Endodermal cell (in vitro differentiated cells): ENCODE measurements around the gene LY86. TPM values are rescaled to one million over a fixed set of nuclear protein-coding genes. Genes with fewer than 3 reads are reported as not detected.

Source experiments
- DNase-seq: peaks from one replicate; pipeline ENCODE4 v3.0.0-alpha.2; 2017
- H3K27ac ChIP-seq: 2 replicates; pipeline ENCODE4 v1.5.1; 2013; ENCODE audit warnings: mild to moderate bottlenecking, low read depth, low read length, moderate library complexity
- H3K27me3 ChIP-seq: 2 replicates; pipeline ENCODE4 v1.6.1; 2013; ENCODE audit warnings: mild to moderate bottlenecking, low read length, moderate library complexity; ENCODE audit not compliant: insufficient read depth, control insufficient read depth, poor library complexity, severe bottlenecking
- H3K36me3 ChIP-seq: 2 replicates; pipeline ENCODE4 v1.7.0; 2013; ENCODE audit warnings: mild to moderate bottlenecking, low read length, moderate library complexity; ENCODE audit not compliant: control insufficient read depth, insufficient read depth
- H3K4me1 ChIP-seq: one replicate; pipeline ENCODE4 v1.7.0; 2013; ENCODE audit warnings: low read length; ENCODE audit not compliant: control insufficient read depth, insufficient read depth
- H3K4me3 ChIP-seq: 2 replicates; pipeline ENCODE4 v1.5.1; 2013; ENCODE audit warnings: mild to moderate bottlenecking, low read length, moderate library complexity
- H3K9ac ChIP-seq: 2 replicates; pipeline ENCODE4 v1.6.1; 2013; ENCODE audit warnings: mild to moderate bottlenecking, low read length, moderate library complexity; ENCODE audit not compliant: poor library complexity, severe bottlenecking; ENCODE audit errors: extremely low read depth
- H3K9me3 ChIP-seq: 2 replicates; pipeline ENCODE4 v1.6.1; 2013; ENCODE audit warnings: mild to moderate bottlenecking, low read length, moderate library complexity; ENCODE audit not compliant: control insufficient read depth
- H3K27ac Mint-ChIP-seq: 2 replicates; pipeline ENCODE4 v1.8.0; 2020; ENCODE audit warnings: mixed read lengths
- H3K27me3 Mint-ChIP-seq: 2 replicates; pipeline ENCODE4 v1.8.0; 2021; ENCODE audit warnings: mild to moderate bottlenecking, mixed read lengths; ENCODE audit not compliant: insufficient read depth
- H3K36me3 Mint-ChIP-seq: 2 replicates; pipeline ENCODE4 v1.8.0; 2020; ENCODE audit warnings: low read depth, mixed read lengths
- H3K4me1 Mint-ChIP-seq: 2 replicates; pipeline ENCODE4 v1.8.0; 2020; ENCODE audit warnings: mixed read lengths
- H3K4me3 Mint-ChIP-seq: 2 replicates; pipeline ENCODE4 v1.8.0; 2020; ENCODE audit warnings: mild to moderate bottlenecking, moderate library complexity, mixed read lengths
- H3K9me3 Mint-ChIP-seq: 2 replicates; pipeline ENCODE4 v1.8.0; 2020; ENCODE audit warnings: mild to moderate bottlenecking, mixed read lengths
- WGBS, 2 experiments: methylation state at CpG; one replicate each; pipeline versions ENCODE4 v1.1.5 to v1.1.7; 2013; ENCODE audit warnings: missing lambda C conversion rate in 2 of 2, mixed read lengths in 1 of 2; ENCODE audit not compliant: insufficient coverage in 1 of 2, insufficient read length in 1 of 2; 5-methylcytosine and 5-hydroxymethylcytosine counted together
- total RNA-seq, 2 donors: library from RNA; stranded (reverse); fragmentation: NEBNext Ultra II Directional in 1 of 2; extraction: Animal tissue kit (Norgen Biotek cat#: 25700) in 1 of 2; gene quantifications; 2 replicates in 1 of 2; 3 replicates in 1 of 2; pipeline ENCODE4 v1.2.1, GENCODE V29; 2021
- TF ChIP-seq, protein P1 (sequence below): fragments of 200-600 bp; sonication (generic); conservative IDR thresholded peaks from 2 replicates; pipeline ENCODE4 v1.5.0; 2021; ENCODE audit warnings: antibody characterized with exemption, mild to moderate bottlenecking

The LY86 gene
- total RNA-seq, 2 donors from 2014 or later = not detected

DNA sequence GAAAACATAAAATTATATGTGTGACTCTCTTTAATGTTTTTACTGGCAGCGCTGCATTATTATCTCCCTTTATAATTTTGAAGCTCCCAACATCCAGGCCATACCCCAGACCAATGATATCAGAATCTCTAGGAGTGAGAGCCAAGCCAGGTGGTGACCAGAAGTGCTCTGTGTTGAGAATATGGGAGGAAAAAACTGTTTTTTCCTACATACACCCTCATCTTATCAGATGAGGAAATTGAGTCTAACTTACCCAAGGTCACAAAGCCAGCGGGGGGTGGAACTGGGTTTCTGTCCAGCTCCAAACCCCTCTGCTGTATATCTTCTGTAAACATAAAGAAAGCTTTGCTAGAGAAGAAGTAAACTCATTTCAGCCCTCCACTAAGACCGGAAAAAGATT is 42.5 kb downstream of the LY86 start:
- no peaks in the 10 kb centered on the region for H3K36me3 Mint-ChIP-seq
- TF ChIP-seq, protein P1, sequence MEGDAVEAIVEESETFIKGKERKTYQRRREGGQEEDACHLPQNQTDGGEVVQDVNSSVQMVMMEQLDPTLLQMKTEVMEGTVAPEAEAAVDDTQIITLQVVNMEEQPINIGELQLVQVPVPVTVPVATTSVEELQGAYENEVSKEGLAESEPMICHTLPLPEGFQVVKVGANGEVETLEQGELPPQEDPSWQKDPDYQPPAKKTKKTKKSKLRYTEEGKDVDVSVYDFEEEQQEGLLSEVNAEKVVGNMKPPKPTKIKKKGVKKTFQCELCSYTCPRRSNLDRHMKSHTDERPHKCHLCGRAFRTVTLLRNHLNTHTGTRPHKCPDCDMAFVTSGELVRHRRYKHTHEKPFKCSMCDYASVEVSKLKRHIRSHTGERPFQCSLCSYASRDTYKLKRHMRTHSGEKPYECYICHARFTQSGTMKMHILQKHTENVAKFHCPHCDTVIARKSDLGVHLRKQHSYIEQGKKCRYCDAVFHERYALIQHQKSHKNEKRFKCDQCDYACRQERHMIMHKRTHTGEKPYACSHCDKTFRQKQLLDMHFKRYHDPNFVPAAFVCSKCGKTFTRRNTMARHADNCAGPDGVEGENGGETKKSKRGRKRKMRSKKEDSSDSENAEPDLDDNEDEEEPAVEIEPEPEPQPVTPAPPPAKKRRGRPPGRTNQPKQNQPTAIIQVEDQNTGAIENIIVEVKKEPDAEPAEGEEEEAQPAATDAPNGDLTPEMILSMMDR = no peak
- H3K9me3 Mint-ChIP-seq = no peaks in the 10 kb centered on the region
- no peaks in the 10 kb centered on the region for H3K4me1 Mint-ChIP-seq
- 80% methylated on average over 2 of the region's 3 CpGs; no CpG with 5 or more reads in 1 of the 2 experiments for WGBS, 2 experiments
- H3K27ac ChIP-seq = no peak overlapping the region
- H3K9ac ChIP-seq = no peak overlapping the region
- H3K36me3 ChIP-seq = no peaks in the 10 kb centered on the region
- H3K27me3 Mint-ChIP-seq = no peaks in the 10 kb centered on the region
- no peak overlapping the region for H3K4me3 Mint-ChIP-seq
- H3K27me3 ChIP-seq = no peaks in the 10 kb centered on the region
- no peak overlapping the region for H3K4me3 ChIP-seq
- H3K4me1 ChIP-seq = no peaks in the 10 kb centered on the region
- no peak for DNase-seq
- no peak overlapping the region for H3K27ac Mint-ChIP-seq
- no peaks in the 10 kb centered on the region for H3K9me3 ChIP-seq

DNA sequence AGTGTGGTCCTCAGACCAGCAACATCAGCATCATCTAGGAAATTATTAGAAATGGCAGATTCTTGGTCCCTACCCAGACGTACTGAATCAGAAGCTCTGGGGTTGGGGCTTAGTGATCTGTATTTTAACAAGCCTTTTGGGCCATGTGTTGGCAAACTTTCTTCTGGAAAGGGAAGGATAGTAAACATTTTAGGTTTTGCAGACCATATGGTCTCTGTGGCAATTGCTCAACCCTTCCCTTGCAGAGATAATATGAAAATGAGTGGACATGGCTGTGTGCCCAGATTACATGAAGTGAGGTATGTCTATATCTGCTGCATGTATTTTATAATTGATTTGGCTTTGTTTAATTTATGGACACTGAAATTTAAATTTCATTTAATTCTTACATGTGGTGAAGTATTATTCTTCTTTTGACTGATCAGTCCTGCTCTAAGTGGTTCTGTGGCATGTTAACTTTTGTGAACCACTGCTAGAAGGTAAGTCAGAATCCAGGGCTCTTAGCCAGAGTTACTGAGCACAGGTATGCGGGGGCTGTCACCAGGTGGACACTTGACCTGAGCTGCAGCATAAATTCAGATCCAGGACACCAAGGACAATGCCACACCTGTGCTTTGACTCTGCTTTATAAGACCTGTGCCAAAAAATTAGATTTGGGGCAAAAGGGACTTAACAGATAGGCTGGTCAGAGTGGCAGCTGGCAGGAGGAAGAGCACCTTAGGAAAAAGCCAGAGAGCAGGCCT is 43.2 kb downstream of the LY86 start:
- no peak for DNase-seq
- Histone ChIP-seq H3K4me1 (no peaks in the 10 kb centered on the region), H3K36me3 (no peaks in the 10 kb centered on the region), H3K27ac (no peak overlapping the region), H3K9me3 (no peaks in the 10 kb centered on the region), H3K27me3 (no peaks in the 10 kb centered on the region), H3K4me3 (no peak overlapping the region), H3K9ac (no peak overlapping the region)
- no peak overlapping the region for H3K4me3 Mint-ChIP-seq
- H3K36me3 Mint-ChIP-seq = no peaks in the 10 kb centered on the region
- no peaks in the 10 kb centered on the region for H3K4me1 Mint-ChIP-seq
- 20 to 75% methylated on average over 1 to 2 of the region's 2 CpGs for WGBS, 2 experiments
- H3K9me3 Mint-ChIP-seq = no peaks in the 10 kb centered on the region
- no peaks in the 10 kb centered on the region for H3K27me3 Mint-ChIP-seq
- TF ChIP-seq, protein P1 = no peak
- H3K27ac Mint-ChIP-seq = no peak overlapping the region

DNA sequence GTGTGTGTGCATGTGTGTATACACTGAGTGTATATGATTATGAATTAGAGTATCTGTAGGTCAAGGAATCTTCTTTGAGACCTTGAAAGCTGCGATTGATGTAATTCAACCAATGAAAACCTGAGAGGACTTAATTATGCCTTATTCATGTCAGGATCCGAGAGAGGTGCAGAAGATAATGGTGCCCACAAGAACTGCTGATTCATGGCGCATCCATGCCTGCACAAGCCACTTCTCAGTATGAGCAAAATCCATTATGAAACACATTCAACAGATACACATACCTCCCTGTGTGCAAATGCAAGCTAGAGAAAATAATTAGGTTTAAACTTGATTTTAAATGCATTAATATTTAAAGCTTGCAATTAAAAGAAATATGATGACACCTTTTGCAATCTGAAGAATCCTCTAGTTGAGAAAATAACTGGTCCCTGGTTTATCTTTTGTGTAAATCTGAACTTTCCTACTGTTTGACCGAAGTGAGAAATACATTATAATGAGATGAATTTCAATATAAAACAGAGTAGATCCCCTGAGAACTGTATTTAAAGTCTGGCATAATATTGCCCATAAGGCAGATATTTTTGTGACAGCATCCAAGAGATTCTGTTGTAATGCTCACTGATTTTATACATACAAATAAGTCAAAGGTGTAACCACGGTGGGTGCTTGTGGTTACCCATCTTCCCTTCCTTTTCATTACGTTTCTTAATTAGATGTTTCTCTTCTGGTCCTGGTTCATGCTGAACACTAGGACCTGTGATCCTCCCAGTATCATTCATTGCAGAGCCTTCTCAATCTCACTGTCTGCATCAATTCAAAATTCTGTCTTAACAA is 45.6 kb downstream of the LY86 start:
- Mint-ChIP-seq H3K4me1 (peaks cover 6% of the 10 kb centered on the region), H3K27me3 (no peaks in the 10 kb centered on the region), H3K9me3 (peaks cover under 1% of the 10 kb centered on the region), H3K27ac (no peak overlapping the region), H3K36me3 (no peaks in the 10 kb centered on the region), H3K4me3 (no peak overlapping the region)
- no peaks in the 10 kb centered on the region for H3K36me3 ChIP-seq
- 87 to 93% methylated on average over 4 to 6 of the region's 6 CpGs for WGBS, 2 experiments
- TF ChIP-seq, protein P1 = no peak
- no peak overlapping the region for H3K27ac ChIP-seq
- no peak overlapping the region for H3K4me3 ChIP-seq
- H3K9me3 ChIP-seq = no peaks in the 10 kb centered on the region
- H3K9ac ChIP-seq = no peak overlapping the region
- no peaks in the 10 kb centered on the region for H3K4me1 ChIP-seq
- no peak for DNase-seq
- no peaks in the 10 kb centered on the region for H3K27me3 ChIP-seq
